ENCODE results near the gene HTRA1.

Gene HTRA1

DNA sequence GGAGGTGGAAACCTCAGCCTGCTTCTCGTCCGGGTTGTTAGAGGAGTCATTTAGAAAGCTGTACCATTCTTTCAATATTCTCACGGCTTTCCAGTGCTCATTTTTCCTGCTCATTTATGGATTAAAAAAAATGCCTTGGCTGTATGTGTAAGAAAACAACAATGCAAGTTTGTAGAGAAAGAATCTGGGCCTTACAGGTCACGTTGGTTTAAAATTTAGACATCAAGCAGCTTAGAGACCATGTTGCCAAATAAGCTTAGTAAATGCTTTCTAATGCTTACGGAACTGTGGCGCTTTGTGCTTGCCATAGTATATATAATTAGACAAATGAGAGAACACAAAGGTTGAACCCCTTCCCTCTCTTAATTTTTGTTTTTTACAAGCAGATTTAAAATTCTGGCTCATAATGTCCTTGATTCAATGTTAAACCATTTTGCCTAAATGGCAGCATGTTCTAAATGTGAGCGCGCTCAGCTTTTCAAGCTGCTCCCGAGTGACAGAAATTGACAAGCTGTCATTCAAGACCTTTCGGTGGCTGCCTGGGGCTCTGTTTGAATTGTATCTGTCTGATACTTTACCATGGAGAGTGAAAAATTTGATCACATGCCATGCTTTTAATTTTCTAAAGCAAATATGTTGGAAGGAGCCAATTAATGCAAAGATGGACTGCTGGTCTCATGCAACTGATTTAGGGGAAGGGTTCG, 5.8 kb upstream of the HTRA1 start:
- DNase-seq = no peak

DNA sequence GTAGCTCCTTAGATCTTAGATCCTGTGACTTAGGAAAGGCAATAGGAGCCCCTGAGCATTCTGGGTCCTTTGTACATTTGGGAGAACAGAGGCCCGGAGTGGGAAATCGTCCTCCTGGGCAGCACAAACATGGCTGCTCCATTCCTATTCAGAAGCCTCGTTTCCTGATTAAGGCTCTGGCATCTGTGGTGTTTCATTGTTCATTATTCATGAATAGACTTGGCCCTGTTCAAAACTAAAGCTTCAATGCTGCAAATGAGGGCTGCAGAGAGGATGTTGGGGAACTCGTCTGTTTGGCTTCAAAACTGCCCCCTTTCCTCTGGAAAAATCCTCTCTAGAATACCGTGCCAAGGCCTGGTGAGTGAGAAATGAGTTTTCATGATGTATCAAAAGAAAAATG, 3.4 kb upstream of the HTRA1 start:
- DNase-seq = no peak

DNA sequence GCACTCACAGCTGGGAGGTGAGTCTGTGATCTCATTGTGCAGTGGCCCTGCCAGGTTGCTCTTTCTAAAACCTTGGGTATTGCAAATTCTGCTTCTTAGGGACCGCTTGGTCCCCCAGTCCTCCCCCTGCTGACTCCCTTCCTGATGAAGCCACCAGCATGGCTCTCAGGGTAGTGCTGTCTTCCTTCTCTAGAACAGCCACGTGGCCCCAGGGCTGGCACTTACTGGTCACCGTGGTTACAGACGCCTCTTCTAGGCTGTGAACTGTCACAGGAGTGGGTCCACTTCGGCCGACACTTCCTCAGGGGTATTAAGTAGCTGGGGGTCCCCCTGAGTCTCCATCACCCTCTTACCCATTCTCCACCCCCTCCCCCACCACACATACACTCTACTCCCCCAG, 2.7 kb upstream of the HTRA1 start:
- DNase-seq = no peak

DNA sequence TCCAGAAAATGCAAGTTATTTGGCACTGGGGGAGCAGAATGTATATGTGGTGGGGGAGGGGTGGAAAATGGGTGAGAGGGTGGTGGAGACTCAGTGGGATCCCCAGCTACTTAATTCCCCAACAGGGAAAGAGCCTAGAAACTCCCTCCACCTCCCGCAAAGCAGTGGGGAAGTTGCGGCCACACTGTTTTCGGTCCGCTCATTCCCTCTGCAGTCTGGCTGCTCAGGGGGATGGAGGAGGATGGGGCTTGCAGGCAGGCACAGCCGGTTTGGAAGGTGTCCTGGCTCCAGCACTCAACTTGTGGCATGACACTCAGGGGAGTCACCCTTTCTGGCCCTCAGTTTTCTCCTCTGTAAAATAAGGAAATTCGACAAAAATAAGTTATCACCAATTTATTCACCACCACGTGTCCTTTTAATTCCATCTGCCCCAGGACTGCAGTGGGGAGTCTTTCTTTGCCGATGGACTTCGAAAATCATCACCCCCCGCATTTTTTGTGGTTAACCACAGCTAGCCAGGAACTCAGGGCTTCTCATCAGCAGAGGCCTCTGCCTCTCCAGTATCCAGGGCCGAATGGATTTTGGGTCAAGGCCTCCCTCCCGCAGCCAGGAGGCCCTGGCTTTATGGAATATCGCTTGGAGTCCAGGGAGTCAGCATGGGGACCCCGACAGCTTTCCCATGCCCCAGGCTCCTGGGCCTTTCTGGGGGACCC, 1.6 kb upstream of the HTRA1 start:
- DNase-seq = no peak

DNA sequence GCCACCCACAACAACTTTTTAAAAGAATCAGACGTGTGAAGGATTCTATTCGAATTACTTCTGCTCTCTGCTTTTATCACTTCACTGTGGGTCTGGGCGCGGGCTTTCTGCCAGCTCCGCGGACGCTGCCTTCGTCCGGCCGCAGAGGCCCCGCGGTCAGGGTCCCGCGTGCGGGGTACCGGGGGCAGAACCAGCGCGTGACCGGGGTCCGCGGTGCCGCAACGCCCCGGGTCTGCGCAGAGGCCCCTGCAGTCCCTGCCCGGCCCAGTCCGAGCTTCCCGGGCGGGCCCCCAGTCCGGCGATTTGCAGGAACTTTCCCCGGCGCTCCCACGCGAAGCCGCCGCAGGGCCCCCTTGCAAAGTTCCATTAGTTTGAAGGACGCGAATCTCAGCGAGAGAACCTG, 461 bp upstream of the HTRA1 start:
- no peak for DNase-seq

DNA sequence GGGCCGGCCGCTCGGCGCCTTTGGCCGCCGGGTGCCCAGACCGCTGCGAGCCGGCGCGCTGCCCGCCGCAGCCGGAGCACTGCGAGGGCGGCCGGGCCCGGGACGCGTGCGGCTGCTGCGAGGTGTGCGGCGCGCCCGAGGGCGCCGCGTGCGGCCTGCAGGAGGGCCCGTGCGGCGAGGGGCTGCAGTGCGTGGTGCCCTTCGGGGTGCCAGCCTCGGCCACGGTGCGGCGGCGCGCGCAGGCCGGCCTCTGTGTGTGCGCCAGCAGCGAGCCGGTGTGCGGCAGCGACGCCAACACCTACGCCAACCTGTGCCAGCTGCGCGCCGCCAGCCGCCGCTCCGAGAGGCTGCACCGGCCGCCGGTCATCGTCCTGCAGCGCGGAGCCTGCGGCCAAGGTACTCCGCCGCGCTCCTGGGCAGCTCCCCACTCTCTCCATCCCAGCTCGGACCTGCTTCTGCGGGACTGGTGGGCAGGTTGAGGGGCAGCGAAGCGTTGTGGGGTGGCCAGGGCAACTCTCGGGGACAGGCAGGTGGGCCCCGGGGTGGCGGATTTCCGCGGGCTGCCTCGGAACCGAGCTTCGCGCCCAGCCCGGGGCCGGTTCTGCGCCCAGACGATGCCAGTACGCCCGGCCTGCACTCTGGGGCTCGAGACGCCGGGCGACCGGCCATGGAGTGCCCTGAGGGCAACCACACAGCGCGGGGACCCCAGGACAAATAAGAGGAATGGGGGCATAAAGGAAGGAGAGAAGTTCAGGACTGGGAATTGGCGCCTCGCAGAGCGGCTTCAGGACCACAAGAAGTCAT, 578 bp downstream of the HTRA1 start:
- no peak for DNase-seq

DNA sequence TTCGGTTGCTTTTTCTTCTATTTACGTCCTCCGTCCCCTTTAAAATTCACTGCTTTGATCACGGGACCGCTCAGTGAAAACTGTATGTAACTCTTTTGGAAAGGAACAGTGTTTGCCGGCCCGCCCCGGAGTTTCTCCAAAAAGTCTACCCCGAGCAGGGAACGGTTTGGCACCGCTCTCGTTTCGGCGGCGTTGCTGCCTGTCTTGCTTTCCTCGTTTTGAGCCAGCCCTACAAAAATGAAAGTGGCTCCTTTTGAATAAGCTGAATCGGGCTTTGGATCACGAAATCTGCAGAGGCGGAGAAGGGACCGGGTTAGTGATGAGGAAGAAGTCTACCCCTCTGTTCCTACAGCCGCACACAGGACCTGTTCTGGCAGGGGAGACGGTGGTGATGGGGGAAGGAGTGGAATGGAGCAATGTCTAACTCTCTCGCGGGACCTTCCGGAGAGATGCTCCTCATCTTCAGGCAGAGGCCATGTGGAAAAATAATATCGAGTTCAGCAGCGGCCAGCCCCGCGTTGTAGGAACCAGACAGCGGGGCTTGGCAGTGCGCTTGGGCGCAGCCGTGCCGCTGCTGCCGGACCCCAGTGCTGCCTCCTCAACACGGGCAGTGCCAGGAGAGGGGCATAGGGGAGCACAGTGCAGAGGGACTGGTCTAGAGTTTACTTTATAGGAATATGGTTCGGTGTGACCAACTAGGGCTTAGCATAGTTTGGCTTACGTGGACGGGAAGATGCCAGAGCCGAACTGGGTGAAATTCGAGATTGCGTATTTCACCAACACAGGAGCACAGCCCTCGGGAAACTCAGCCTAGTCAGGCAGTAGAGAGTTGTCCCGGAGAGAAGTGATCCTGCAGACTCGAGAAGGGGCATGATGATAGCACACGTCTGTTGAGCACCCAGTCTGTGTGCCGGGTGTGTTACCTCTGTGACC, 1.4 kb downstream of the HTRA1 start:
- DNase-seq = no peak

DNA sequence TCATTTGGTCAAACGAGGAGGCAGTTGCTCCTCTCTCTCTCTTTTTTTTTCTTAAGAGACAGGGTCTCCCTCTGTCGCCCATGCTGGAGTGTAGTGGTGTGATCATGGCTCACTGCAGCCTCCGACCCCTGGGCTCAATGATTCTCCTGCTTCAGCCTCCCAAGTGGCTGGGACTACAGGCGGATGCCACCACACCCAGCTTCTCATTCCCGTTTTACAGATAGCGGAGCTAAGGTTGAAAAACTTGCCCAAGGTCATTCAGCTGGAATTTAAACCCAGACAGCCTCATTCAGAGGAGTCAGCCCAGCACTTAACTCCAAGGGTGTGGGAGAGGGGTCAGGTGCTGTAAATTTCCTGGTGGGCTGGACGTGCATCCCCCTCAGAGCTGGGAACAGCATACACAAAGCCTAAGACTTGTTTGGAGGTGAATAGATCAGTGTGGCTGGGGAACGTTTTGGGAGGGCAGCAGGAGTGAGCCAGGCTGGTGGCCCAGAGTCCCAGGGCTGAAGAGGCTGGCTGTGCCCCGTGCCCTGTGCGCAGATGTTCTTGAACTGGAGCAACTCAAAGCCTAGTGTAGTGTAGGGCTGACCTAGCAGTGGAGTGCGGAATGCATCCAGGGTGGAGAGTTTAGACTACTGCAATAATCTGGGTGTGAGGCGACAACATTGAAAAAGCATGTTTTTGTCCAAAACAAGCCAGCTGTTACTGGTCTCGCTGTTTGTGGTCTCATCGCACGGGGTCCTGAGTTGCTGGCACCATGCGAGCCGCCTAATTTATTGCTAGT, 2.3 kb downstream of the HTRA1 start:
- no peak for DNase-seq

DNA sequence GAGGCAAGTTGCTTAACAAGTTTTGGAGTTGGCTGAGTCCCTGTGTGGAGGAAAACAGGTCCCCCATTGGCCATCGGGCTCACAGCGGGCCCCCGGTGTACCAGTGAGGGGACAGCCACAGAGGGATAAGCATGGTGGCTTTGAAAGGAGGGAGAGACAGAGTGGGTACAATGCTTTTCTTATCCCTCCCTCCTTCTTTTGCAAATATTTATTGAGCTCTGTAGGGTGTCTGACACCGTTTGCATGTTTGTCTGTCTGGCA, 2.8 kb downstream of the HTRA1 start:
- no peak for DNase-seq

DNA sequence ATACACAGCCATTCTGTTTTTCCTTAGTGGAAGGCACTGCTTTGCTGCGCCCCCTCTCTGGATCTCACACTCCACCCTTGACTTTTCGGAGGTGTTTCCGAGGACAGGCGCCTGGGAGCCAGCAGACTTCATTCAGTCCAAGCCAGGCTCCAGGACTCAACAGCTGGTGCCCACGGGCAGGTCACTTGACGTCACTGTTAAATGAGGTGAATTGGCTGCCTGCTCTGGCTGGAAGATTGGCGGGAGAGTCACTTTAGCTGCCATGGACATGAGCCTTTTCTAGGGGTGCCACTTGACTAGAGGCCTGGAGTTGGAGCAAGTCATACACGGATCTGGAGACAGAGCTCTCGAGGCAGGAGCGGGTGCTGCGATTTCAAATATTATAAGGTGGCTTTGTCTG, 3.2 kb downstream of the HTRA1 start:
- no peak for DNase-seq

DNA sequence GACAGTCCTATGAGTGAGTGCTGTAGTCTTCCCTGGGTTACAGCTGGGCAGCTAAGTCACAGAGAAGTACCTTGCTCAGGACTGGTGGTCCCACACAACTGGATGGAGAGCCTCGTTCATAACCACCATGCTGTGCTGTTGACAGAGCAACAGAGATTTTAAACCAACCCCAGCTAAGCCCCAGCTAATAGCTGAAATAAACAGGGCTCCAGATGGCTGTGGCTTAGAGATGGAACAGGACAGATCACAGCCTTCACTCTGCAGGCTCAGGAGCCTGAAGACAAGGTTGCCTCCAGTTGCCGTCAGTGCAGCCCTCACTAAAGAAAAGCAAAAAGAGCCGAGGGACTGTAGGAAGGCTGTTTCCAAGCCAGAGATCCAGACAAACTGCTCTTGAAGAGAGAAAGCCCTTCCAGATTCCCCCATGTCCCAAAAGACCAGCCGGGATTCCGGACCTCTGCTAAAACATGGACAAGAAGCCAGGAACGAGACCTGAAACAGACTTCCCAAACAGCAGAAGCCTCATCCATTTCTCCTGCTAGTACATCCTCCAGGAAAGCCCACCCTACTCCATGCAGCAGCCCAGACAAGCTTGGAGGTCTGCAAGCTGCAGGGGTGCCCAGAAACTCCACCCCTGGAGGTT, 4.2 kb downstream of the HTRA1 start:
- DNase-seq = no peak

DNA sequence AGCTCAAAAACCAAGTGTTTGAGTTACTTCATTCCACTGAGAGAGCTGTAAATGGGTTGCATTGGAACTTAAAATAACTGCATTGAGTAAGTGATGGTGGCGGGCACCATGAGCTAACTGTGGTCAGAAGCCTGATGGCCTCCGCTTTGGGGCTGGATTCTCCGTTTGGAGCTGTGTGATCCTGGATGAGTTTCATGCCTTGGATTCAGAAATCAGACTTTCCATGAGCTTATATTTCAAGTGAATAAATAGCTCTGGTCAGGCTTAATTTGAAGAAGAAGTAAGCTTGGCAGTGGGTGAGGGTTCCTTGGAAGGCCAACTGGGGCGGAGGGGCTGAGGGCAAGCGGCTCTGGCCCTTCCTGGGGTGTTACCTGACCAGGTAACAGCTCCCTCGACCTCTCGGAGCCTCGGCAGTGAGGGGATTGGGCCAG, 5.6 kb downstream of the HTRA1 start:
- DNase-seq = no peak

DNA sequence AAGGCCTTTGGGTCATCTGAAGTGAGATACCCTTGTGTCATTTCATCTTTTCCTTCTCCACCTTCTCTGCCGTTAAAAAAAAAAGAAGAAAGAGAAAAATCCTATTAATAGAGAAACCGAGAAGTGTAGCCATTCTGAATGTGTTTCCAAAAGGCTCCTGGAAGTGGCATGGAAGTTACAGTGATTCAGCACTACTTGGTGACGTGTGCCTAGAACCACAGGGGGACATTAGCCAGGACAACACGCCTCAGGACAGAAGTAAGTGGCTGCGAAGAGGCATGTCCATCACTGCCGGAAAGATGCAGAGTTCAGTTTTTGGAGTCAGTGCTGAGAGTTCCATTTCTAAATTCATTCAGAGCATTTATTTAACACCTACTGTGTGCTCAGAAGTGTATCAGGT, 6.3 kb downstream of the HTRA1 start:
- no peak for DNase-seq

DNA sequence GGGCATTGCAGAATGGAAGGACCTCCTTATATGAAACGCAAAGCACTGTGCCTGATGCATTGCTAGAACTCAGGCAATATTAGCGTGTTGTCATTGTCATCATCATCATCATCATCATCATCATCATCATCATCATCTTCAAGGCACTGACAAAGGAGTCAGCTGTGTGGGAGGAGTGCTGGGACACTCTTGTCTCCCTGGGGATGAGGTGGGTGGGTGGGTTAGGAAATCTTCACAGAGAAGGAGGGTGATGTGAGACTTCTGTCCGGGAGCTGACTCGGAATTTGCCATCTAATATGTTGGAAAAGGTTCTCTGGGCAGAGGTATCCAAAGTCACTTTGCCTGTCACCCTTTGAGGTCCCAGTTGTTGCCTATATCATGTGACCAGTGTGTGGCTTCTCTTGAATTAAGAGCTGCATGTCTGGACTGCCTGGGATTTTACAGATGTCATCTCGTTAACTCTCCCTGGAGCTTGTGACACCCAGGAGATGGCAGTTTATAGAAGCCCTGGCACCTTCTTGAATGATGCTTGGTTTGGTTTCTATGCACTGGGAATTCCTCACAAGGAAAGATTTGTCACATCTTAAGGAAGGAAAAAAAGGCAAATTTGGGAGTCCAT, 7.1 kb downstream of the HTRA1 start:
- DNase-seq = no peak

DNA sequence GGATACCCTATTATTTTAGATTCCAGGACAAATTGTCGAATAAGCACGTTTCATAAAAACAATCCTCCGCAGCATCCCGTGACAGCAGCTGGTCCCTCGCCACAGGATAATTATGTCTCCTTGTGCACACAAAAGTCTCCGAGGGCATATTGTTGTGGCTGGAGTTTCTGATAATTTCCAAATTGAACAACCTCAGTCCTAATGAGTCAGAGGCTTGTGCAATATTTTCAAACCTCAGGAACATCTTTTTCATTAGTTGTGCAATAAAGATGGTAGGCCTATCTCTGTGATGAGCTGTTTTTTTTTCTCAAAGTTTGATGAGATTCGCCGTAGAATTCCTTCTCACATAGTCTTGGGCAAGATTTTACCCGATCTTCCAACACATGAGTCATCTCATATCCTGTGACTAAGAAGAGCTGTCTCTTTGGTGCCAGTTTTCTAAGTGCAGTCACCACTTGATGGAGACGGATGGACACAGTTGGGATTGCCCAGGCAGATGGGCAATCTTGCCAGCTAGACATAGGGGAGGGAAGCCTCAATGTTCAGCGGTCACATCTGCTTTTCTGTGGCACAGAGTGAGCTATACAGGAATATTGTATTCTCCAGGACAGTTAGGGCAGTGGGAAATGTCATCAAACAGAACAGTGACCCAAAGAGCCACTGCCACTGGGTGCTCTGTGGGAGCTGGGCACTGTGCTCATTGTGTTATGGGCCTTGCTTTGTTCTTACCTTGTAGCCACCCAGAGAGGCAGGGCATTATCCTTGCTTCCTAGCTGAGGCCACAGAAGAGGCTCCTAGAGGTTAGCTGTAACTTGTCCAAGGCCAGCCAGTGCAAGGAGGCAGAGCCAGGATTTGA, 7.8 kb downstream of the HTRA1 start:
- DNase-seq = peak; percentile 29

DNA sequence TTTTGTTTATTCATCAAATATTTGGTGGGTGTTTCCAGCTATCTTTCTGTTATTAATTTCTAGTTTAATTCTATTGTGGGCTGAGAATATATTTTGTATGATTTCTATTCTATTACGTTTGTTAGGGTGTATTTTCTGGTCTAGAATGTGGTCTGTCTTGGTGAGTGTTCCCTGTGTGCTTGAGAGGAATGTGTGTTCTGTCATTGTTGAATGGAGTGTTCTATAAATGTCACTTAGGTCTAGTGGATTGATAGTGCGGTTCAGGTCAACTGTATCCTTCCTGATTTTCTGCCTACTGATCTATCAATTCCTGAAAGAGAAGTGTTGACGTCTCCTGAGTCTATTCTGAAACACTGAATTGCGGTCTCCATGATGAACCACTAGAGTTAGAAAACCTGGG, 8.5 kb downstream of the HTRA1 start:
- no peak for DNase-seq

DNA sequence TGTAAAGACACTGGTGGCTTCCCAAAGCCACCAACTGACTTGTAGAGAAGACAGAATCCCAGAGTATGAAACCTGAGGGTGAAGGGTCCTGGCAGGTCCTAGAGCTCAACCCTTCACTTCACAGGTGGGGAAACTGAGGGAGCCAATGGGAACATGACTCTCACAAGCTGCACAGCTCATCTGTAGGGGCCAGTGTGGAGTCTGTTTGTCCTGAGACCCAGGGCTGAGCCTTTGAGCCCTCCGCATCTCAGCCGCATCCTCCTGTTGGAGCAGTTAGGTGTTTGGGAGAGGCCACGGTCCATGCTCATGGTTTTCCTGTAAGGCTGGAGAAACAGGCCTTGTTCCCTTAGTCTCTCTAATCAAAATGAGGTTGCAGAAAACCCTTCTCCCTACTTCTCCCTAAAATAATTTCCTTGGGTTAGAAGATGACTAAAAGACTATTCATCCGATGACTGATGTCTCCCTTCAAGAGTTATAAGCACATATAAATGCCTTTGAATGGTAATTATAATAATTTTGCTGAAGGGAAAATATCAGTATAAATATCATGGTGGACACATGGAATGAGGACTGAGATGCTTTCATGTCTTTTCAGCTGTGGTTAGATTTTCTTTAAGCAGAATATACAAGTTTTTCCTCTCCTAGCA, 10.3 kb downstream of the HTRA1 start:
- DNase-seq = no peak

DNA sequence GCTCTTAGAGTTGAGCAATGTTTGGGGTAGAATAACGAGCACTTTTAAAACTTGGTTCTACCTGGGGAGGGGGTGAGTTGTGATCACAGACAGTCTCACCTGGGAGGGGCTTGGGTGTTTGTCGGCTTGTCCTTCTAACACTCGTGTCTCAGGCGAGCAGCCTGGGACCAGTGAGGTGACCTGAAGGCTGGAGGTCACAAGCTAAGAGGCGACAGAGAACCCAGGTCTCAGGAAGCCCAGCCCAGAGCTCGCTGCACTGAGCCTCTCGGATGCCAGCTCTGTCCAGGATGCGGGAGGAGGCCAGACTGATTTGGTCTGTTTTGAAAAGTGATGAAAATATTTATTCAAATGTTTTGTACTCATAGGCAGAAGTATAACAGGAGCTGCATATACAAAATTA, 11.8 kb downstream of the HTRA1 start:
- DNase-seq = no peak

DNA sequence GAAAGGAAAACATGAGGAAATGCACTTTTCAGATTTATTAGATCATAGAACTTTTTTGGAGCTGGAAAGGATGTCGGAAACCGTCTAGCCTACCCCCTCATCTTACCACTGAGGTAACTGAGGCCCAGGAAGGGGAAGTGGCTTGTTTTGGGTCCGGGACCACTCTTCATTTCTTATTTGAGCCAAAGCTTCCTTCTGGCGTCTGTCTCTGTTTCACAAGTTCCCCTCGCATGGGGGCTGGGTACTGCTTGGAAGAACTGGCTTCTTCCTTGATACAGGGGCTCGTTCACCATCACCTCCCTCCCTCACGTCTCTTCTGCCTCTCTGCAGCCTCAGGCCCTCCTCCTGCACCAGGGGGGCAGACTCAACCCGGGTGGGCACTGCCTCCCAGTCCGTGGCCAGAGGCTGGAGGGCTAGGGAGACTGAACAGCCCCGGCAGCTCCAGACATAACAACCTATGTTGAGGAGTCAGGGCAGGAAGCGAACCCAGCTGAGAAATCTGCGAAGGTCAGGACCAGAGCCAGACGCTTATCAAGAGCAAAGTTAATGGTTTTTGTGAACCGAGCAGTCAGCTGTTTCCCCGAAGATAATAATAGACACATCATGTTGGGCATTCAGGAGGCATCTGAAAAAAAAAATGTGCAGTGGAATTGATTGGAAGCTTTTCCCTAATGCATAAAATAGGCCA, 12.9 kb downstream of the HTRA1 start:
- DNase-seq = no peak
